ENCODE data around the gene UGT1A1.

DNA sequence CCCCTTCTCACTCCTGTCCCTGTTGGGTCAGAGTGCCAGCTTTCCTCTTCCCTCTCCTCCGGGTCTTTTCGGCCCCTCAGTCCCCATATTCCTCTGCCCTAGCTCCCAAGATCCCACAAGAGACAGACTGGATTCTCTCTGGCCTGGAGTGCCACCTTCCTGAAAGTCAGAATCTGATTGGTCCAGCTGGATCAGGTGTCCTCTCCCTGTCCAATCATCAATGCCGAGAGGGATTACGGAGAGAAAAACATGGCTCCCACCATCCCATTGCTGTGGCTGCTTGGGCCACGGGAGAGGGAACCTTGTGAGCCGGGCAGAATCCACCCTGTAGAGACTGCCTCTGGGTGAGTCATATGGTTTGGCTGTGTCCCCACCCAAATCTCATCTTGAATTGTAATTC is 15.3 kb downstream of the UGT1A1 start:
- TF ChIP-seq CTCF (IDR thresholded peaks at IDR 0.05) (no peak), EP300 (IDR thresholded peaks at IDR 0.05; ENCODE audit: low read depth) (no peak), POLR2A (IDR thresholded peaks at IDR 0.05) (no peak), POLR2AphosphoS5 (IDR thresholded peaks at IDR 0.05) (no peak)

Measured in transverse colon (tissue), 4 donors.